Fibroblast of upper back skin (primary cell): ENCODE results near the gene BTBD6.

Source experiments
- DNase-seq: peaks from one replicate; pipeline ENCODE4 v3.0.0-alpha.2; 2013

The BTBD6 gene

DNA sequence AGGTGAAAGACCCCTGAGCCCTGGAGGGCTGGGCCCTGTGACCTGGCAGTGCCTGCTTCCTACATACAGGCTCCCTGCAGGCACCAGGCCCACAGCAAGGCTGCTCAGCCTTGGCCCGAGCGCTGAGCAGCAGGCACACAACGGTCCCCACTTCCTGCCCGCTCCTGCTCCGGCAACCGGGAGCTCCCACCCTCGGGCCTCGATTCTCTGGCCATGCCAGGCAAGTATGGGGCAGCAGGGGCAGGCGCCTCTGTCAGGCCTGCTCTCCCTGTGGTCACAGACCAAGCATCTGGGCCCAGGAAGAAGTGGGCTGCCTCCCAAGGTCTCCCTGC, 36.6 kb upstream of the BTBD6 start:
- no peak for DNase-seq

DNA sequence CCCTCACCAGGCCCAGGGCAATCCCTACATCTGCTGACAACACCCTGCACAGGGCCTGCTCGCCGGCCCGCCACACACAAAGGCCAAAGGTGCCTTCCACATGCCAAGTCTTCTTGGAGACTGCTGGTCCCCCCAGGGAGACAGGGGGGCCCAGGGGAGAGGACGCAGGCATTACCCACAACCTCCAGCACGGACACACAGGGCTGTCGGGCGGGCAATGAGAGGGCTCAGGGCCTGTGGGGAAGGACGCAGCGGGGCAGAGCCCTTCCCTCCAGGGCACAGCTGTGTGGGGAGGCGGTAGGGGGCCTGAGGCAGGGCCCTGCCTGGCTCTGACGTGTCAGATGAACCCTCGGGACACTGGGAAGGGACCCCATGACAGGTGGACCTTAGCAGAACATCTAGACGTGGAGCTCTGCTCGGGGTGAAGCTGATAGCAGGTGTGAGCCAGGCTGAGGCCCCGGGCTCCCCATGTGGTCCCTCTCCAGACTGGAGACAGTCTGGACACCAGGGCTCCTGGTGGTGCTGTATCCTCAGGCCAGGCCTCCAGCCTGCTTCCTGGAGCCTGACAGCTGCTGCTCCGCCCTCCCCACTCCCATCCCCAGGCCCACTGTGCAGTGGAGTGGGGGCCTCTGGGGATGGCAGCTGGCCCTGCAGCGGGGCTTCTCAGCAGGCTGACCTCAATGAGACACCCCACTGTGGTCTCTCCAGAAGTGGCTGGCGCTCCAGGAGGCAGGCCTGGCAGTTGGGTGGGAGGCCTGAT, 35.6 kb upstream of the BTBD6 start:
- DNase-seq: no peak

DNA sequence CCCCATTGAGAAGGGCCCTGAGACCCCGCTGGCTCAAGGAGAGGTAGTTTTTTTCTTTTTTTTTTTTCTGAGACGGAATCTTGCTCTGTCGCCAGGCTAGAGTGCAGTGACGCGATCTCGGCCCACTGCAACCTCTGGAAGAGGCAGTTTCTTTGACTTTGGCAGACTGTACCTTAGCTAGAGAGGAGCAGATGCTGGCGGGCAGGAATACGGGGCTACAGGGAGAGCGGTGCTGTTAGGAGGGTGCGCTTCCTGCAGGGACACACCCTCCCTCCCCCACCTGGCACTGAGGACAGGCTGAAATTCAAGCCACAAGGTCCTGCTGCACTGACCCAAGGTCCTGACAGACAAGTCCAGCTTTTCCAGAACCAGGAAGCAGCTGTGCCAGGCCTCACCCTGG, 35.0 kb upstream of the BTBD6 start:
- no peak for DNase-seq

DNA sequence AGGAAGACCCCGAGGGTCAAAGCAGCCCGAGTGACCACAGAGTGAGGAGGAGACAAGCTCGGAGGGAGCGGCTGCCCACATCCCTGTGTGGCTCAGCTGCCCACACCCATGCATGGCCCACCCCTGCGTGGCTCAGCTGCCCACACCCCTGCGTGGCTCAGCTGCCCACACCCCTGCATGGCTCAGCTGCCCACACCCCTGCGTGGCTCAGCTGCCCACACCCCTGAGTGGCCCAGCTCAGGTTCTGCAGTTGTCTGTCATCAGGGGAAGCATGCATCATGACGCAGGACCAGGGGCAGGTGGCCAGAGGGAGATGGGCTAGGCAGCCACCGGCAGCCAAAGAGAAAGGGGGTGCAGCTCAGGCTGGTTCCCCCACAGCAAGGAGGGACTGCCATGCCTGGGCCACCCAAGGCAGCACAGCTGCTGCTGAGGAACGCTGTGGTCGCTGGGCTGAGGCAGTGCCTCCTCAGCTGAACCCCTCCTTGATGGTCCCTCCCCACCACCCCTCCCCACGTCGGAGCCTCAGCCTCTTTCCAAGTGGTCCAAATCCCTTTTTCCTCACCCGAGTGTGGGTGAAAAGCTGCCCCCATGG, 33.9 kb upstream of the BTBD6 start:
- DNase-seq: no peak

DNA sequence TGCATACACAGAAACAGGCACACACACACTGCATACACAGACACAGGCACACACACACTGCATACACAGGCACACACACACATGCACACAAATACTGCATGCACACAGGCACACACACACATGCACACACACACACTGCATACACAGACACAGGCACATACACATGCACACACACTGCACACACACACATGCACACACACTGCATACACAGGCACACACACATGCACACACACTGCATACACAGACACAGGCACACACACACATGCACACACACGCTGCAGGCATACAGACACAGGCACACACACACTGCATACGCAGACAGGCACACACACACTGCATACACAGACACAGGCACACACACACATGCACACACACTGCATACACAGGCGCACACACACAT, 32.7 kb upstream of the BTBD6 start:
- DNase-seq: no peak

DNA sequence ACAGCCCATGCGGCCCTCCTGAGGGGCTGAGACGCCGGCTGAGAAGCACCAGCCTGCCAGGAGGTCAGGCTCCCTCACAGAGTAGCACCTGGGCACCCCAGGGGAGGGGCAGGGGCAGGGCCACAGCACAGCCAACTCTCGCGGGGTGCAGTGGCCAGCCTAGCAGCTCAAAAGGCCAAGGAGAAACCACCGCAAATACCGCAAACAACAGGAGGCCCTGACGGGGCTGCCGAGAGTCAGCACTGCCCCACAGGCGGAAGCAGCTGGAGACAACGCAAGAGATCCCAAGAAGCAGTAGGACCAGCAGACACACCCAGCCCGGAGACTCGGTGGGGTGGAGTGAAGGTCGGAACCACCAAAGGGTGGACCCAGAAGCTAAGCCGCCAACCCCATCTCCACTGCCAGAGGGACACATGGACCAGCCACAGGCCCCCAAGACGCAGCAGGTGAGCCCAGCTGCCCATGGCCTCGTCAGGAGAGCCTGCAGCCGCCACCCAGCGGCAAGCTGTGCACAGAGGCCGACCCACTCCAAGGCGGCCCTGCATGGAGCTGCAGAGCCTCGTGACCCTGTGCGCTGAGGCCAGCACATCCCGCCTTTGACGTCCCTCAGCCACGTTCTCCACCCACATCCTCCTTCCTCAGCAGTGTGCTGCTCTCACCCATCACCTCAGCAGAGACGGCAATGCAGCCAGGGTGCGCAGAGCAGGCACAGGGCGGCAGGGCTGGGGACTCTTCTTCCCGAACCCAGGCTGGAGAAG, 31.7 kb upstream of the BTBD6 start:
- DNase-seq: no peak

DNA sequence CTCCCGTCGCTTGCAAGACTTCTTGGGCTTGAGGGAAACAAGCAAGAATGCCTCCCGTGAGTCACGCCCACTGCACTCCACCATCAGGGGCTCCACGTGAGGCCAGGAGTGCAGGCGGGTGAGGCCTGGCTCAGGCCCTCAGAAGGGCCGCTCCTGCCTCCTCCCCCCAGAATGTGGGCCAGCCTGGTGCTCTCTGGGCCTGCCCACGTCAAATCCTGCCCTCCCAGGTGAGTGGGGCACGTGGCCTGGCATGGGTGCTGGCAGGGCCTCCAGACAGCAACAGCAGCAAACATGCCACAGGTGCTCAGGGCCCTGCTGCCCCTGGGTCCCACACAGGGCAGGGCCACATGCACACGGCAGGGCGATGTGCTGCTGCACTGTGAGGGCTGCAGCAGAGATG, 30.6 kb upstream of the BTBD6 start:
- no peak for DNase-seq

DNA sequence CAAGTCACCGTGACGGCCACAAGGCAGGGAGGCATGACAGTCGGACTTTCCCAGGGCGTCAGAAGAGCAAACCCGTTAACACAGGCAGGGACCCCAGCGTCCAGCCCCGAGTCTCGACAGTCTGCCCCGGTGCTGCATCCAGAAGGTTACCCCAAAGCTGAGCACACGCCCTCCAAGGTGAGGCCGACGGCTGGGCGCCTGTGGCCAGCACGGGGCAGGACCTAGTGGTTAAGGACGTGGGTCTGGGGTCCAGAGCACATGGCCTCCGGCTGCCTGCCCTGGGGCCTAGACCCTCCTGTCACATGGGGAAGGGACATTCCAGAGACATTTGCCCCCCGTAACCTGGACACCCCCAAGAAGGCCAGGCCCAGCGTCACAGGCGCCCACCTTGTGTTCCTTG, 29.7 kb upstream of the BTBD6 start:
- no peak for DNase-seq

- DNase-seq: no peak
Observed at GRCh38 chr14:105219043-105219612, 29.2 kb upstream of the BTBD6 start.

DNA sequence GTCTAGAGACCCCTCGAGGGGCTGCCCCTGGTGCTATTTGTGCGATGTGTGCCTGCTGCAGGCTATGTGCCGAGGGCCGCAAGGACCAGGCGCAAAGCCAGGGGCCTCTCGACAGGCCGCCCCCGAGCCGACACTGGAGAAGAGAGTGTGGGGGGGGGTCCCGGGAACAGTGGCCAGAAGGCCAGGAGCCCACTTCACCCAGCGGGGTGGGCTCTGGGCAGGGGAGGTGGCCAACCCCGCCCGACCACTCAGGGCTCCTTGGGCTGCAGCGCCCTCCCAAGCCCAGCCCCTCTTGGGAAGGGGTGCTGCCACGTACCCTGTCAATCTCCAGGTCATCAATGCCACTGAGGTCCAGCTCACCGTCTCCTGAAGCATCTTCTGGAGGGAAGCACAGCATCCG, 28.6 kb upstream of the BTBD6 start:
- DNase-seq: no peak

DNA sequence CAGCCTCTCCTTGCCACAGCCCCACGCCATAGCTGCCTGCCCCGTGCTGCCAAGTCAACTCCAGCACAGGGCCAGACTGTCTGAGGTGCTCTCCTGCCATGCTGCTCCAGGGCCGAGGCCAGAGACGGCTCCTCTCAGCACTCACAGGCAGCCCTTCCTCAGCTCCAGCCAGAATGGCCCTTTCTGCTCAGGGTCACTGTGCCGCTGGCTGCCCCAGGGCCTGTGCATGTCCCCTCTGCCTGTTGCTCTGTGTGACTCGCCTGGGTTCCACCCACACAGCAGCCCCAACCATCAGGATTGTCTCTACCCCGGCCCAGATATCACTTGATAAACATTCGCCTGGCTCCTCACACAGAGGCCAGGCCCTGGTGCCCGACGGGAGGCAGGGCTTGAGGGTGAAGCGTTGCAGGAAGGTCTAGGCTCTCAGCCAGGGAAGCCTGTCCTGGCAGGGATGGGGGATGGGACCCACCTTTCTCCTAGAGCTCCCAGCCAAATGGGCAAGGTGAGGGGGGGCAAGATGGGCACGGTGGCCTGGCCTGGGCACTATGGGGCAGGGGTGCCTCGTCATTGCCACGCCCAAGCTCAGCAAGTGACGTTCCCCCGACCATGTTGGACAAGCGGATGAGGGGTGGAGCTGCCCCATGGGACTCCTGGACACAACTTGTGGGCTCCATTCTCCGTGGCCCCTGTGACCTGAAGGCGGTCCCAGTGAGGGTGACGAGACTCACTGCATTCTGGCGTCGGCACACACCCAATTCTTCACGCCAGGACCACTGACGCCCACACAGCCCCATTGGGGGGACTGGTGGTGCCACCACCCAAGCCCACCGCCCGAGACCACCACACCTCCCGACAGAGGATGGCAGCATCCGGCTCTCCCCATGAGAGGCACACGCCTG, 27.4 kb upstream of the BTBD6 start:
- DNase-seq: no peak

DNA sequence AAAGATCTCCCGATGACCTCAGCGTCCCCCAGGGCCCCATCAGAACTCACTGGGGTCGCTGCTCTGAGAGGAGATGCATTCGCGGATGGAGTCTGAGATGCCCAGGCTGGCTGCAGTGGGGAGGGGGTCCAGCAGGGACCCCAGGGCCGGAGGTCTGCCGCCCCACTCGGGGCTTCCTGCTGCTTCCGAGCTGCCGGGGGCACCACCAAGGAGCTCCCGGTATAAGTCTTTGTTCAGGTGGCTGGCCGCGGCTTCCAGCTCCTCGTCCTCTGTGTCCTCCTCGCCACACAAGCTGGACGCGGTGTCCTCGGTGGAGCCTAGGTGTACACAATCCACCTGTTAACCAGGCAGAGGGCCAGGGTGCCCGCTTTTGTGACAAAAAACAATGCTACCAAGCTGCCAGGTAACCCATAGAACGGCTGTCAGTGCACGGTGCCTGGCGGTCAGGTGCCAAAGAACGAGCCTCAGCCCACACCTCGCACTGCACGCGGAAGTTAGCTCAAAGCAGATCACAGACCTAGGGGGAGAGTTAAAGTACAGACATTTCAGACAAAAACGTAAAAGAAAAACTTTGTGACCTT, 26.6 kb upstream of the BTBD6 start:
- no peak for DNase-seq

- DNase-seq: no peak
Observed at GRCh38 chr14:105223260-105223659, 25.1 kb upstream of the BTBD6 start.

GRCh38 chr14:105223770-105224544, 24.4 kb upstream of the BTBD6 start:
- no peak for DNase-seq

DNA sequence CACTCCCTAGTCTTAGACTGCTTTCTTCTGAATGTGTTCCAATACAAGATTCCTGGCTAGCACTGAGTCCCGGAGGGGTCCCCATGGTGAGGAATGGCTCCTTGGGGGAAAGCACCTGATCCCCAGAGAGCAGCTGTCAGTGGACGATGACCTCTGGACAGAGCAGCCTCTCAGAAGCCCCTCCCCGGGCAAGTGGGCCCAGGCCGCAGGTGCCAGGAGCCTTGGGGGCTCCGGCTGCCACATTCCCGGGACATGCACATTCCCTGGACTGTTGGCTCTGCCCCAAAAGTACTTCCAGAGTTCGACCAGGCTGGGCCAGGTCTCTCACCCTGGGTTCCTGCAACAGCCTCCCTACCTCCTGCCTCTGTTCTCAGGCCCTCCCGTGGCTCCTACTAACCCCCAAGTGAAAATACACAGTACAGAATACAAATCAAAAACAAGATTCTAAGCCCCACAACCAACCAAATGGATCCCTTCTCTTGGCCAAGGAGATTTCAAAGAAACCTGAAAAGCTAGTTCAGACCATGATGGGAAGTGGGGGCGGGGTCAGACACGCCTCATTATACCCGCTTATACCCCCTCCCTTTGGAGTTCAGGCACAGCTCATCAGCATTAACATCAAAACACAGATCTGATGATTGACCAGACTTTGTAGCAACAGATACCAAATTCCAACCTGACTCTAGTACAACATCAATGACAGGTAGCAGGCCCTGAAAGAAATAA, 23.3 kb upstream of the BTBD6 start:
- no peak for DNase-seq

GRCh38 chr14:105226198-105226597, 22.1 kb upstream of the BTBD6 start:
- DNase-seq: no peak

GRCh38 chr14:105227346-105227745, 21.0 kb upstream of the BTBD6 start:
- no peak for DNase-seq

DNA sequence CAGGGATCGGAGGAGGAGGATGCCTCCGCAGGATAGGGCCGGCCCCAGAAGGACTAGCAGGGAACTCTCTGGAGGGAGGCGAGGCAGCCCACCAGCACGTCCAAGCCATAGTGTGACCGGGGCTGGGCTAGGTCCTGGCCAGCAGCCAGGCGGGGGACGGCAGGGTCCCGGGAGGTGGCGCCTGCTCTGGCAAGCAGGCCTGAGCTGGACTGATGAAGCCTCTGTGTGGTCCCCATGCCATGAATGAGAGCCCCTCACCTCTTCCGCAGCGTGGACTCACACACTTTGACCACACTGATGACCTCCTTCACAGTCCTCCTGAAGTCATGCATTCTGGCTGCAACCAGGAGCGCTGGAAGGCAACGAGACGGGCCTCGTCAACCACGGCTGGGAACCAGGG, 19.8 kb upstream of the BTBD6 start:
- no peak for DNase-seq

DNA sequence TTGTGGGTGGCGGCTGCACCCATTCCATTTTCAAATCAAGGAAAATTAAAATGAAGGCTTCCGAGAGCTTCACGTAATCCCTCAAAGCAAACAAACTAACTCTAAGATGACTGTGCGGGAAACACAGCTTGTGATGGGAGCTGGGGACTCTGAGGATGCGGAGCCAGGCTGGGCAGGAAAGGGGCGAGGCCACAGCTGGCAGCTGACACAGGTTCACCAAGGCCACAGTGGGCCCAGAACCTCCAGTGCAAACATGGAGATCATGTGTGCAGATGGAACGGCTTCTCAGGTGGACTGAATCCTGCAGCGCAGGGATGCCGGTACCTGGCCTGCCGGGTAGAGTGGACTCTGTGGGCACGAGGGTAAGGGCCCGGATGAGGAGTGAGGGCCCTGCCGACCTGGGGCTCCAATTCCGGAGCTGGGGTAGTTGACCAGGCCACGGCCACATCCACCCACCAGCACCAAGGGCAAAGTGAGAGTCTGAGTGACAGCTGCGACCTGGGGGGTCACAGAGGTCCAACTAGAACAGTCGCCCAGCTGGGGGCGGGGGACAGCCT, 19.2 kb upstream of the BTBD6 start:
- no peak for DNase-seq

- no peak for DNase-seq
Observed at GRCh38 chr14:105240811-105241576, 7.3 kb upstream of the BTBD6 start.
